Embryonic facial prominence (tissue), 1 donor: ENCODE data around the gene TBCB.
"Not testable (repeated sequence)": the region's sequence is repeated elsewhere in the genome, so short reads cannot be mapped to it uniquely, and the experiment has no call there.

Experiments
- DNase-seq: peaks from one replicate; pipeline ENCODE4 v3.0.0-alpha.2; 2016; ENCODE audit errors: extremely low spot score

The TBCB gene

GRCh38 chr19:36115453-36116343, at the start of gene TBCB:
TBCB (plus strand) TSS chr19:36115468; CDS start chr19:36115561, 93 bp downstream.
- no peak for DNase-seq

GRCh38 chr19:36067681-36068080, 47.6 kb upstream of the TBCB start:
- no peak for DNase-seq

- not testable (repeated sequence) for DNase-seq
These were observed 46.3 kb upstream of the TBCB start for GRCh38 chr19:36068810-36069499.

GRCh38 chr19:36072081-36072480, 43.2 kb upstream of the TBCB start:
- DNase-seq = no peak

GRCh38 chr19:36073121-36073876, 42.0 kb upstream of the TBCB start:
- no peak for DNase-seq

- DNase-seq = no peak
These were observed 35.8 kb upstream of the TBCB start for GRCh38 chr19:36079389-36079945.

- DNase-seq = no peak
These were observed 33.9 kb upstream of the TBCB start for GRCh38 chr19:36081385-36081784.

GRCh38 chr19:36081894-36082293, 33.4 kb upstream of the TBCB start:
- DNase-seq = no peak

GRCh38 chr19:36082916-36083315, 32.4 kb upstream of the TBCB start:
- no peak for DNase-seq

- DNase-seq = no peak
These were observed 30.8 kb upstream of the TBCB start for GRCh38 chr19:36084231-36085009.

- no peak for DNase-seq
These were observed 28.9 kb upstream of the TBCB start for GRCh38 chr19:36086326-36086725.

GRCh38 chr19:36089847-36090246, 25.4 kb upstream of the TBCB start:
- no peak for DNase-seq

GRCh38 chr19:36090910-36091695, 24.2 kb upstream of the TBCB start:
- DNase-seq = no peak

- DNase-seq = no peak
These were observed 22.7 kb upstream of the TBCB start for GRCh38 chr19:36092566-36092965.

GRCh38 chr19:36093146-36093662, 22.1 kb upstream of the TBCB start:
- DNase-seq = no peak

GRCh38 chr19:36093687-36094086, 21.6 kb upstream of the TBCB start:
- DNase-seq = no peak

GRCh38 chr19:36097036-36097435, 18.2 kb upstream of the TBCB start:
- no peak for DNase-seq

GRCh38 chr19:36099166-36099785, 16.0 kb upstream of the TBCB start:
- DNase-seq = no peak

GRCh38 chr19:36100476-36100875, 14.8 kb upstream of the TBCB start:
- no peak for DNase-seq
